Measurements from ENCODE around the gene GAGE12H. TPM values are rescaled to one million over a fixed set of nuclear protein-coding genes. Genes with fewer than 3 reads are reported as not detected.
"Not testable (repeated sequence)": the region's sequence is repeated elsewhere in the genome, so short reads cannot be mapped to it uniquely, and the experiment has no call there.

The GAGE12H gene
- not detected for total RNA-seq
- not detected for polyA plus RNA-seq
- long read RNA-seq, donor 1 = 0 reads
- long read RNA-seq, donor 2 = 0 reads
- long read RNA-seq, donor 3 = 0 reads
- long read RNA-seq, donor 4 = 0 reads
- long read RNA-seq, donor 5 = 0 reads

GRCh38 chrX:49579649-49580048, at the start of gene GAGE12H:
Gene GAGE12H (plus strand): TSS chrX:49579949. CDS start chrX:49581104, 1,155 bp downstream.
- not testable (repeated sequence) for H3K9me3 ChIP-seq (ENCODE audit: control insufficient read depth in 4 of 4, insufficient read depth in 3 of 4, low read length in 3 of 4); H3K4me3 ChIP-seq; H3K4me1 ChIP-seq (ENCODE audit: control insufficient read depth in 5 of 5, insufficient read depth in 5 of 5, low read length in 5 of 5); ATAC-seq (ENCODE audit: insufficient read depth, low FRiP score); H3K36me3 ChIP-seq (ENCODE audit: control insufficient read depth in 4 of 4, insufficient read depth in 4 of 4, low read length in 4 of 4); H3K27me3 ChIP-seq (ENCODE audit: control insufficient read depth in 3 of 3, insufficient read depth in 3 of 3, low read length in 2 of 3); DNase-seq; H3K9ac ChIP-seq (ENCODE audit: insufficient read depth in 1 of 2, low read length in 2 of 2); H3K27ac ChIP-seq (ENCODE audit: low read depth in 1 of 2, low read length in 1 of 2)
- WGBS, 2 donors = no CpG with 5 or more reads among the region's 16 CpGs

- not testable (repeated sequence) for H3K9me3 ChIP-seq (ENCODE audit: control insufficient read depth in 4 of 4, insufficient read depth in 3 of 4, low read length in 3 of 4); DNase-seq; H3K36me3 ChIP-seq (ENCODE audit: control insufficient read depth in 4 of 4, insufficient read depth in 4 of 4, low read length in 4 of 4); H3K27me3 ChIP-seq (ENCODE audit: control insufficient read depth in 3 of 3, insufficient read depth in 3 of 3, low read length in 2 of 3); H3K9ac ChIP-seq (ENCODE audit: insufficient read depth in 1 of 2, low read length in 2 of 2); H3K27ac ChIP-seq (ENCODE audit: low read depth in 1 of 2, low read length in 1 of 2); ATAC-seq (ENCODE audit: insufficient read depth, low FRiP score); H3K4me1 ChIP-seq (ENCODE audit: control insufficient read depth in 5 of 5, insufficient read depth in 5 of 5, low read length in 5 of 5); H3K4me3 ChIP-seq
- no CpG with 5 or more reads among the region's 16 CpGs for WGBS, 2 donors
These were observed 47.9 kb upstream of the GAGE12H start, which contains the start of gene GAGE12C for GRCh38 chrX:49531877-49532276. Gene GAGE12C (plus strand): TSS chrX:49532177. CDS start chrX:49533332, 1,155 bp downstream.

GRCh38 chrX:49541433-49541832, 38.3 kb upstream of the GAGE12H start, which contains the start of gene GAGE12D:
Gene GAGE12D (plus strand): TSS chrX:49541733. CDS start chrX:49542888, 1,155 bp downstream.
- not testable (repeated sequence) for H3K9me3 ChIP-seq (ENCODE audit: control insufficient read depth in 4 of 4, insufficient read depth in 3 of 4, low read length in 3 of 4); ATAC-seq (ENCODE audit: insufficient read depth, low FRiP score); H3K27ac ChIP-seq (ENCODE audit: low read depth in 1 of 2, low read length in 1 of 2); H3K4me3 ChIP-seq; DNase-seq; H3K9ac ChIP-seq (ENCODE audit: insufficient read depth in 1 of 2, low read length in 2 of 2); H3K36me3 ChIP-seq (ENCODE audit: control insufficient read depth in 4 of 4, insufficient read depth in 4 of 4, low read length in 4 of 4); H3K27me3 ChIP-seq (ENCODE audit: control insufficient read depth in 3 of 3, insufficient read depth in 3 of 3, low read length in 2 of 3); H3K4me1 ChIP-seq (ENCODE audit: control insufficient read depth in 5 of 5, insufficient read depth in 5 of 5, low read length in 5 of 5)
- no CpG with 5 or more reads among the region's 16 CpGs for WGBS, 2 donors

- no CpG with 5 or more reads among the region's 16 CpGs for WGBS, 2 donors
- not testable (repeated sequence) for H3K9me3 ChIP-seq (ENCODE audit: control insufficient read depth in 4 of 4, insufficient read depth in 3 of 4, low read length in 3 of 4); H3K9ac ChIP-seq (ENCODE audit: insufficient read depth in 1 of 2, low read length in 2 of 2); H3K36me3 ChIP-seq (ENCODE audit: control insufficient read depth in 4 of 4, insufficient read depth in 4 of 4, low read length in 4 of 4); H3K4me3 ChIP-seq; H3K4me1 ChIP-seq (ENCODE audit: control insufficient read depth in 5 of 5, insufficient read depth in 5 of 5, low read length in 5 of 5); DNase-seq; H3K27me3 ChIP-seq (ENCODE audit: control insufficient read depth in 3 of 3, insufficient read depth in 3 of 3, low read length in 2 of 3); ATAC-seq (ENCODE audit: insufficient read depth, low FRiP score); H3K27ac ChIP-seq (ENCODE audit: low read depth in 1 of 2, low read length in 1 of 2)
These were observed 28.8 kb upstream of the GAGE12H start, which contains the start of gene GAGE12E for GRCh38 chrX:49550989-49551388. Gene GAGE12E (plus strand): TSS chrX:49551289. CDS start chrX:49552444, 1,155 bp downstream.

GRCh38 chrX:49560542-49560941, 19.2 kb upstream of the GAGE12H start, which contains the start of gene GAGE12F:
Gene GAGE12F (plus strand): TSS chrX:49560842. CDS start chrX:49561997, 1,155 bp downstream.
- not testable (repeated sequence) for H3K9ac ChIP-seq (ENCODE audit: insufficient read depth in 1 of 2, low read length in 2 of 2); H3K27me3 ChIP-seq (ENCODE audit: control insufficient read depth in 3 of 3, insufficient read depth in 3 of 3, low read length in 2 of 3); H3K27ac ChIP-seq (ENCODE audit: low read depth in 1 of 2, low read length in 1 of 2); H3K36me3 ChIP-seq (ENCODE audit: control insufficient read depth in 4 of 4, insufficient read depth in 4 of 4, low read length in 4 of 4); H3K9me3 ChIP-seq (ENCODE audit: control insufficient read depth in 4 of 4, insufficient read depth in 3 of 4, low read length in 3 of 4); ATAC-seq (ENCODE audit: insufficient read depth, low FRiP score); H3K4me3 ChIP-seq; H3K4me1 ChIP-seq (ENCODE audit: control insufficient read depth in 5 of 5, insufficient read depth in 5 of 5, low read length in 5 of 5); DNase-seq
- no CpG with 5 or more reads among the region's 16 CpGs for WGBS, 2 donors

GRCh38 chrX:49568728-49569127, 11.0 kb upstream of the GAGE12H start:
- not testable (repeated sequence) for H3K9me3 ChIP-seq (ENCODE audit: control insufficient read depth in 4 of 4, insufficient read depth in 3 of 4, low read length in 3 of 4); H3K4me3 ChIP-seq; ATAC-seq (ENCODE audit: insufficient read depth, low FRiP score); H3K27me3 ChIP-seq (ENCODE audit: control insufficient read depth in 3 of 3, insufficient read depth in 3 of 3, low read length in 2 of 3); DNase-seq; H3K36me3 ChIP-seq (ENCODE audit: control insufficient read depth in 4 of 4, insufficient read depth in 4 of 4, low read length in 4 of 4); H3K27ac ChIP-seq (ENCODE audit: low read depth in 1 of 2, low read length in 1 of 2); H3K4me1 ChIP-seq (ENCODE audit: control insufficient read depth in 5 of 5, insufficient read depth in 5 of 5, low read length in 5 of 5); H3K9ac ChIP-seq (ENCODE audit: insufficient read depth in 1 of 2, low read length in 2 of 2)
- WGBS, 2 donors = no CpG with 5 or more reads among the region's 11 CpGs

GRCh38 chrX:49569152-49569551, 10.6 kb upstream of the GAGE12H start:
- not testable (repeated sequence) for H3K4me3 ChIP-seq; H3K9ac ChIP-seq (ENCODE audit: insufficient read depth in 1 of 2, low read length in 2 of 2); H3K27ac ChIP-seq (ENCODE audit: low read depth in 1 of 2, low read length in 1 of 2); H3K4me1 ChIP-seq (ENCODE audit: control insufficient read depth in 5 of 5, insufficient read depth in 5 of 5, low read length in 5 of 5); DNase-seq; H3K9me3 ChIP-seq (ENCODE audit: control insufficient read depth in 4 of 4, insufficient read depth in 3 of 4, low read length in 3 of 4); H3K36me3 ChIP-seq (ENCODE audit: control insufficient read depth in 4 of 4, insufficient read depth in 4 of 4, low read length in 4 of 4); H3K27me3 ChIP-seq (ENCODE audit: control insufficient read depth in 3 of 3, insufficient read depth in 3 of 3, low read length in 2 of 3); ATAC-seq (ENCODE audit: insufficient read depth, low FRiP score)
- no CpG with 5 or more reads among the region's 13 CpGs for WGBS, 2 donors

DNA sequence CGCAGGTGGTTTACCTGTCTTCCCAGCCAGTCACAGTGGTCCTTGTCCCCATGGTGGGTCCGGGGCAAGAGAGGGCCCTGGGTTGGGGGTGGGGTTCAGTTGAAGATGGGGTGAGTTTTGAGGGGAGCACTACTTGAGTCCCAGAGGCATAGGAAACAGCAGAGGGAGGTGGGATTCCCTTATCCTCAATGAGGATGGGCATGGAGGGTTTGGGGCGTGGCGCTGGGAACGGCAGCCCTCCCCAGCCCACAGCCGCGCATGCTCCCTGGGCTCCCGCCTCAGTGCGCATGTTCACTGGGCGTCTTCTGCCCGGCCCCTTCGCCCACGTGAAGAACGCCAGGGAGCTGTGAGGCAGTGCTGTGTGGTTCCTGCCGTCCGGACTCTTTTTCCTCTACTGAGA, 9.6 kb upstream of the GAGE12H start, which contains the start of gene GAGE12G:
Gene GAGE12G (plus strand): TSS at position 301 of the 400 bp plus-strand sequence. CDS start 1,155 bp downstream, outside the sequence.
- not testable (repeated sequence) for H3K9me3 ChIP-seq (ENCODE audit: control insufficient read depth in 4 of 4, insufficient read depth in 3 of 4, low read length in 3 of 4); ATAC-seq (ENCODE audit: insufficient read depth, low FRiP score); H3K4me1 ChIP-seq (ENCODE audit: control insufficient read depth in 5 of 5, insufficient read depth in 5 of 5, low read length in 5 of 5); H3K9ac ChIP-seq (ENCODE audit: insufficient read depth in 1 of 2, low read length in 2 of 2); H3K27me3 ChIP-seq (ENCODE audit: control insufficient read depth in 3 of 3, insufficient read depth in 3 of 3, low read length in 2 of 3); H3K36me3 ChIP-seq (ENCODE audit: control insufficient read depth in 4 of 4, insufficient read depth in 4 of 4, low read length in 4 of 4); H3K27ac ChIP-seq (ENCODE audit: low read depth in 1 of 2, low read length in 1 of 2); DNase-seq; H3K4me3 ChIP-seq
- WGBS, 2 donors = no CpG with 5 or more reads among the region's 16 CpGs

Data from lung (tissue), 14 donors.